ENCODE results near the gene LMO4.

DNA sequence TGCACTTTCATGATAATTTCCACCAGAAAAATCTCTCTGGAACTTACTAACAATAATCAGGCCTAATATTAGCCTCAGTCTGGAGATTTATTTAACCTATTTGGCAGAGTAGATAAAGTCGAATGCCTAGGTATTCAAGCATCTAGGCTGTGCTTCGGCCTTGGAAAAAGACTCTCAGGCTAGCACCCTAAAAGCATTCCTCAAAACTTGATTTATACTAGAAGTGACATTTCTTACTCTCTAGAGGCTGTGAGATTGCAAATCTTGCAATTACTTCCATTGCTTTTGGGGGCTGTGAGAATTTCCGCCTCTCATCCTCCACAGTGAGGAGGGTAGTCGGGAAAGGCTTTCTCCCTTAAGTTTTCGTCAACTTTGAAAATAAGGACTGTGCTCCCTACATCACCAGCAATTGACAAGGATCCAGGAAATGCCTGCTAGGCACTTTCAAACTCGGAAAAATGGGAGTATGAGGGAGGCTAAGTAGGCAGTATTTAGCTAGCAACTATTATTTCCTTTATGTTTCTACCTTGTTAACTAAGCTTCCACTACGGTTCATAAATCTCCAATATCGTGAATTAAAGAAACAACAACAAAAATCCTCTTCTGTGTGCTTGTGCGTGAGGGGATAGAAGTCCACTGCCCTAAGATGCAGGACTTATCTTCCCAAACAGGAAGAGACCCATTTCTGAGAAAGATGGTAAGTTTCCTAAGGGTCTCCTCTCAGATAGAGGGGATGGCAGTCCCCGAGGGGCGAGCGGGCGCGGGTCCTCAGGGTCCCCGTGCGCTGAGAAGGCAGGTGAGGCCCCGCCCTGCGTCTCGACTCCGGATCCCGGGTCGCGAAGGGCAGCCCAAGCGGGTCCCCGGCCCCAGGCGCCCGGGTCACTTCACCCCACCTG, 1.1 kb upstream of the LMO4 start:
- TF ChIP-seq CTCF (IDR thresholded peaks at IDR 0.05; ENCODE audit: low read depth, low read length, poor library complexity, severe bottlenecking) (no peak), EZH2phosphoT487 (IDR thresholded peaks at IDR 0.05; ENCODE audit: borderline replicate concordance, low read length) (no peak)

Data from DOHH2 (cell line).